22Rv1 (cell line): Measurements from ENCODE around the gene TROAP.

Source experiments
- ZFX ChIP-seq: fragments of 450-650 bp; IDR thresholded peaks from 2 replicates; pipeline ENCODE4 v1.6.1; 2017; ENCODE audit warnings: antibody characterized with exemption, borderline replicate concordance
- TF ChIP-seq, protein P1 (sequence below): fragments of 450-650 bp; IDR thresholded peaks from 2 replicates; pipeline ENCODE4 v1.5.1; 2017; ENCODE audit warnings: mild to moderate bottlenecking

DNA sequence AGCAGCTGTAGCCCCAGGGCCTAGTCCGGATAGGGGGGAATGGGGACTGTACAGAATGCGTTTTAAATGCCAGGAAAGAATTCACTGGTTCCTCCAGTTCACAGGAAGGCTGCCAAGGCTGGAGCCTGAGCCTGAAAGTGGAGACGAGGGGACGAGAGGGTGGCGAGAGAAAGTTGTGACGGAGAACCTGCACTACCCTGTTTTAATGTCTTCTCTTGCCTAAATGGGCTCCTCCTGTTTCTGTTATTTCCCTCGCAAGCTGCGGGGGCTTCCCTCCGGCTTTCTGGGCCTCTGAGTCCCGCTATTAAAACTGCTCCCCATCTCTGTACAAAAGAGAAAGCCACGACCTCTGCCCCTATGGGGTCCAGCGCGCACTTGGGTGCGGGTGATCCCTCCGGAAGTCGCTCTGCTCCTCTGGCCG is 9.4 kb downstream of the TROAP start:
- TF ChIP-seq, protein P1, sequence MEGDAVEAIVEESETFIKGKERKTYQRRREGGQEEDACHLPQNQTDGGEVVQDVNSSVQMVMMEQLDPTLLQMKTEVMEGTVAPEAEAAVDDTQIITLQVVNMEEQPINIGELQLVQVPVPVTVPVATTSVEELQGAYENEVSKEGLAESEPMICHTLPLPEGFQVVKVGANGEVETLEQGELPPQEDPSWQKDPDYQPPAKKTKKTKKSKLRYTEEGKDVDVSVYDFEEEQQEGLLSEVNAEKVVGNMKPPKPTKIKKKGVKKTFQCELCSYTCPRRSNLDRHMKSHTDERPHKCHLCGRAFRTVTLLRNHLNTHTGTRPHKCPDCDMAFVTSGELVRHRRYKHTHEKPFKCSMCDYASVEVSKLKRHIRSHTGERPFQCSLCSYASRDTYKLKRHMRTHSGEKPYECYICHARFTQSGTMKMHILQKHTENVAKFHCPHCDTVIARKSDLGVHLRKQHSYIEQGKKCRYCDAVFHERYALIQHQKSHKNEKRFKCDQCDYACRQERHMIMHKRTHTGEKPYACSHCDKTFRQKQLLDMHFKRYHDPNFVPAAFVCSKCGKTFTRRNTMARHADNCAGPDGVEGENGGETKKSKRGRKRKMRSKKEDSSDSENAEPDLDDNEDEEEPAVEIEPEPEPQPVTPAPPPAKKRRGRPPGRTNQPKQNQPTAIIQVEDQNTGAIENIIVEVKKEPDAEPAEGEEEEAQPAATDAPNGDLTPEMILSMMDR, result no peak
- TF ChIP-seq ZFX, result no peak
